Uterus (tissue), 2 donors: ENCODE measurements around the gene ABCC2.

Experiments
- POLR2A ChIP-seq, 2 donors: fragments of 450-650 bp; IDR thresholded peaks; one replicate each; pipeline ENCODE4 v1.6.1; 2016; ENCODE audit warnings: antibody characterized with exemption in 2 of 2, mild to moderate bottlenecking in 1 of 2, moderate library complexity in 1 of 2
- TF ChIP-seq, protein P1 (sequence below), 4 experiments: fragments of 200-600 bp in 2 of 4; fragments of 450-650 bp in 2 of 4; sonication (generic) in 2 of 4; IDR thresholded peaks; one replicate each; pipeline ENCODE4 v1.5.1; 2016 to 2019; ENCODE audit warnings: antibody characterized with exemption in 4 of 4, mild to moderate bottlenecking in 2 of 4, moderate library complexity in 1 of 4

DNA sequence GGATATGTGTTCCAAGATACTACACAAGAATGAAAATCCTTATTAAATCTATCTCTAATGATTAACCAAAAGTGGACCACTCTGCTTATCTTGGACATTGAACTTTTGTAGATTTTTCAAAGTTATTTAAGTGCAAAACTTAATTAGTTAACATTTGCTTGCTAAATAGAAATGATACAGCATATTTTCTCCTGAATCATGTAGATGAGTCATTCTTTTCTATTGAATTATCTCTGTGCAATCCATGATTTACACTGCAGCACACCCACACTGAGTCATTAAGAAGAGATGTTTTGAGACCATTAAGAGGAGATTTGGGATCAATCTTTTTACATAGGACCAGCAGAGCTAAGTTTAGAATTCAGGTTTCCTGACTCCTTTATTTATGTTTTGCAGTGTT lies 6.6 kb upstream of the ABCC2 start:
- TF ChIP-seq, protein P1, sequence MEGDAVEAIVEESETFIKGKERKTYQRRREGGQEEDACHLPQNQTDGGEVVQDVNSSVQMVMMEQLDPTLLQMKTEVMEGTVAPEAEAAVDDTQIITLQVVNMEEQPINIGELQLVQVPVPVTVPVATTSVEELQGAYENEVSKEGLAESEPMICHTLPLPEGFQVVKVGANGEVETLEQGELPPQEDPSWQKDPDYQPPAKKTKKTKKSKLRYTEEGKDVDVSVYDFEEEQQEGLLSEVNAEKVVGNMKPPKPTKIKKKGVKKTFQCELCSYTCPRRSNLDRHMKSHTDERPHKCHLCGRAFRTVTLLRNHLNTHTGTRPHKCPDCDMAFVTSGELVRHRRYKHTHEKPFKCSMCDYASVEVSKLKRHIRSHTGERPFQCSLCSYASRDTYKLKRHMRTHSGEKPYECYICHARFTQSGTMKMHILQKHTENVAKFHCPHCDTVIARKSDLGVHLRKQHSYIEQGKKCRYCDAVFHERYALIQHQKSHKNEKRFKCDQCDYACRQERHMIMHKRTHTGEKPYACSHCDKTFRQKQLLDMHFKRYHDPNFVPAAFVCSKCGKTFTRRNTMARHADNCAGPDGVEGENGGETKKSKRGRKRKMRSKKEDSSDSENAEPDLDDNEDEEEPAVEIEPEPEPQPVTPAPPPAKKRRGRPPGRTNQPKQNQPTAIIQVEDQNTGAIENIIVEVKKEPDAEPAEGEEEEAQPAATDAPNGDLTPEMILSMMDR (IDR thresholded peaks at IDR 0.05), result no peak
- TF ChIP-seq POLR2A (IDR thresholded peaks at IDR 0.05), result no peak
